ENCODE data around the gene CSHL1.
"Not testable (repeated sequence)": the region's sequence is repeated elsewhere in the genome, so short reads cannot be mapped to it uniquely, and the experiment has no call there.

Gene CSHL1

GRCh38 chr17:63882626-63883126 is 28.4 kb downstream of the CSHL1 start:
- not testable (repeated sequence) for DNase-seq (ENCODE audit: low read depth)

GRCh38 chr17:63881935-63882601 is 29.0 kb downstream of the CSHL1 start, which contains the start of gene GH2:
GH2 (minus strand) TSS chr17:63881944; CDS start chr17:63881801, 143 bp downstream.
- peak; percentile 63 for DNase-seq (ENCODE audit: low read depth)

GRCh38 chr17:63881337-63881736 is 29.7 kb downstream of the CSHL1 start:
- not testable (repeated sequence) for DNase-seq (ENCODE audit: low read depth)

- no peak for DNase-seq (ENCODE audit: low read depth)
These were observed 30.4 kb downstream of the CSHL1 start for GRCh38 chr17:63880706-63881105.

- not testable (repeated sequence) for DNase-seq (ENCODE audit: low read depth)
These were observed 32.6 kb downstream of the CSHL1 start for GRCh38 chr17:63878413-63878812.

GRCh38 chr17:63874693-63875092 is 36.4 kb downstream of the CSHL1 start:
- DNase-seq (ENCODE audit: low read depth) = not testable (repeated sequence)

- not testable (repeated sequence) for DNase-seq (ENCODE audit: low read depth)
These were observed 36.9 kb downstream of the CSHL1 start for GRCh38 chr17:63874061-63874626.

GRCh38 chr17:63873577-63873976 is 37.5 kb downstream of the CSHL1 start, which contains the start of gene CSH2:
CSH2 (minus strand) TSS chr17:63873677; CDS start chr17:63873614, 63 bp downstream.
- not testable (repeated sequence) for DNase-seq (ENCODE audit: low read depth)

GRCh38 chr17:63871646-63872365 is 39.3 kb downstream of the CSHL1 start:
- DNase-seq (ENCODE audit: low read depth) = not testable (repeated sequence)

- not testable (repeated sequence) for DNase-seq (ENCODE audit: low read depth)
These were observed 40.8 kb downstream of the CSHL1 start for GRCh38 chr17:63870292-63870665.

- peak; percentile 58 for DNase-seq (ENCODE audit: low read depth)
These were observed 41.4 kb downstream of the CSHL1 start for GRCh38 chr17:63869491-63870291.

GRCh38 chr17:63866625-63867024 is 44.4 kb downstream of the CSHL1 start:
- not testable (repeated sequence) for DNase-seq (ENCODE audit: low read depth)

Data from EH (cell line).